ENCODE data around the gene INTS11.

INTS11 gene

DNA sequence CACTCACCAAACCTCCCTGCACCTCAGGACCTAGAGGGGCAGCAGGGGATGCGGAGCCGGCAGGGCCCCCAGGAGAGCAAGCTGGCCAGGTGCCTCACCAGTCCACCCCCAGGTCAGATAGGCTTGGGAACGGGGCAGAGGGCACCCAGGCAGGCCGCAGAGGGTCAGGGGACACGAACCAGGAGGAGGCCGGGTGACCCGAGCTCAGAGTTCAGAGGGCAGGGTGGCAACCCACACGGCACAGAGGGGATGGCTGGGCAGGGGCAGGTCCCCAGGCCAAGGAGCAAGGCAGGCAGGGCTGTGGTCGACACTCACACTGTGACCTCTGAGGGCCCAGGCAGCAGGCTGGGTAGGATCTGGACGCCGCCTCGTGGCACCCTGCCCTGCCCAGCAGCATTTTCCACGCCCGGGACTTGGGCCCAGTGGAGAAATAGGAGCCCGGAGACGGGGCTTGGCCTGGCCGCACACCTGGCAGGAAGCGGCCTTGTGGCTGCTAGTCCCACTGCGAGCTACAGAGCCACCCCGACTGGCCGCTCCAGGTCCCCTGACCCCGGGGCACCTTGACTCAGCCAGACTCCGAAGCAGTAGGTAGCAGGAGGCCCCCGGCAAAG lies 19.5 kb upstream of the INTS11 start:
- DNase-seq = no peak

DNA sequence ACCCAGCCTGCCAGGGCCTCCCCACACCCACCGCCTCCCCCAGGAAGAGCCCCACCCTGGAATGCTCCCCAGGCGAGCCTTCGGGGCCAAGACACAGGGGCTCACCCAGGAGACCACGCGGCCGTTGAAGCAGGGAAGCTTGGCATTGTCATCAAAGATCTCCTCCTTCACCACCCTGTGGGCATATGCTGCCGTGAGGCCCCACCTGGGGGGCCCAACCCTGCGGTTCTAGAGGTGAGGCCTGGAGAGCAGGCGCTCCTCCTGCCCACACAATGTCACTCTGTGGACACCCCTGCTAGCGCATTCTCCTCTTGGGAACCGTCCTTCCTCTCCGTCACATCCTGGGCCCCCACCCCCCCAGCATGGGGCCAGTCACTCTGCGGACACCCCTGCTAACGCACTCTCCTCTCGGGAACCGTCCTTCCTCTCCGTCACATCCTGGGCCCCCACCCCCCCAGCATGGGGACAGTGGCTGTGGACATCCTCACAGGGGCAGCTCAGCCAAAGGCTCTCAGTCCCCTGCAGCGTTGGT lies 18.2 kb upstream of the INTS11 start:
- DNase-seq = no peak

DNA sequence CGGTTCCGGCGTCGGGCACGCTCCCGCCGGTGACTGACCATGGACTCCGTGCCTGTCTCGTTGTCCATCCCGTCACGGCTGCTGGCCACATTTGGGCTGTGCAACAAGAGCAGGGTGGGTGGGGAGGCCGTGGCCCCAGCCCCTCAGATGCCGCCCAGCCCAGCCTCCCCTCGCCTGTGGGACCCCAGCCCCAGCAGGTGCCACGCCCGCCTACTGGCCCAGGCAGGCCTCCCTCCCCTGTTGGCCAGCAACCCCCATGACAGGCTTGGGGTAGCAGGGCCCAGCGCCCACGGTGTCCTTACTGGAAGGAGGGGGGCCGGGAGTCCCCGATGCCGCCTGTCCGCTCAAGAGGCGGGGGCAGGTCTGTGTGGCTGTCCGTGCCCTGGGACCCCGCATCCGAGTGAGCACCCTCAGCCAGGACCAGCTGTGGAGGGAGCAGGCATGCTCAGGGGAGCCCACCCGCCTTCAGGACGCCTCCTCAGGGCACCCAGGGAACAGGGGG lies 17.7 kb upstream of the INTS11 start:
- DNase-seq = no peak

DNA sequence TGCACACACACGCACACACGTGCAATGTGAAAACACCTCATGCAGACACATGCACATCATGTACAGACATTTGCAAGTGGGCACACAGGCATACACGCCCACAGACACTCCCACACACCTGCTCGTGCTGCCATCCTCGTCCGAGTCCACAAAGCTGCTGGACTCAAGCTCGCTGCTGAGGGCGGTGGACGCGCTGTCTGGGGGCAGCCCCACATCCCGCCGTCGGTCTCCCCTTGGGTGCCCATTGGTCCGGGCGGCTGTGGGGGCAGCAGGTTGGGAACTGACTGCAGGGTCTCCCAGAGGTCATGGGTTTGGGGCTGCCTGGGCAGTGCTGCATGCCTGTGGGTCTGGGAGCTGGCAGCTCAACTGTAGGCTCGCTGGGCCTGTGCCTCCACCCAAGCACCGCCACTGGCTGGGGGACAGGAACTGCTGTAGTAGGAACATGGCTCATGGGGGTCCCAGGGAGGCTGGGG lies 17.1 kb upstream of the INTS11 start:
- no peak for DNase-seq

DNA sequence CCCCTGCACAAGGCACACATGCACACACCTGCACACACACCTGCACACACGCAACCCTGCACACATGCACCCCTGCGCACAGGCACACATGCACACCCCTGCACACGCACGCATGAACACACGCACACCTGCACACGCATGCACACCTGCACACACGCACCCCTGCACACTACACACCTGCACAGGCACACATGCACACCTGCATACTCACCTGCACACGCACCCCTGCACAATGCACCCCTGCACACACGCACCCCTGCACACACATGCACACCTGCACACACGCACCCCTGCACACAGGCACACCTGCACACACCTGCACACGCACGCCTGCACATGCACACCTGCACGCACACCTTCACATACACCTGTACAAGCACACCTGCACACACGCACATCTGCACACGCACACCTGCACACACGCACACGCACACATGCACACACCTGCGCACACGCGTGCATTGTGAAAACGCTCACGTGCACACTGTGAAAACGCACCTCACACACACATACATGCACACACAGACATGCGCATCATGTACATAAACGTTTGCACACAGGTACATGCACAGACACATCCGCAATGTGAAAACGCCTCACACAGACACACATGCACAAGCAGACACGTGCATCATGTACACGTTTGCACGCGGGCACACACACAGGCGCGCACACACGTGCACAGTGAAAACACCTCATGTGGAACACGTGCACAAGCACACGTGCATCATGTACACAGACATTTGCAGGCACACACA lies 16.5 kb upstream of the INTS11 start:
- no peak for DNase-seq

DNA sequence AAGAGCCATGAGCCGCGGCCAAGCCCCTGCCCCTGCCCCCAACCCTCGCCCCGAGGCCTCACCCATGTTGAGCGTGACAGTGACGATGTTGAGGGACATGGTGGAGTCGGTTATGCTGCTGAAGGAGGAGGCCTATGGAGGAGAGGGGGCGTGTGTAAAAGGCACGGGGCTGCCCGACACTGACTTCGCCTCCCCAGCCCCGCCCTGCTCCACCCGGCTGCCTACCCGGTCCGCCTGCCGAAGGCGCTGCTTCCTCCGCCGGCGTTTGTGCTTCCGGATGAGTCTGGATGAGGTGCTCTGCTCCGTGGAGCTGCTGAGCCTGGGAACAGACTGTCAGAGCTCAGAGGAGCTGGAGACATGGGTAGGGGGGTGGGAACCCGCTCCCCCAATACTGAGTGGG lies 15.7 kb upstream of the INTS11 start:
- DNase-seq = no peak

DNA sequence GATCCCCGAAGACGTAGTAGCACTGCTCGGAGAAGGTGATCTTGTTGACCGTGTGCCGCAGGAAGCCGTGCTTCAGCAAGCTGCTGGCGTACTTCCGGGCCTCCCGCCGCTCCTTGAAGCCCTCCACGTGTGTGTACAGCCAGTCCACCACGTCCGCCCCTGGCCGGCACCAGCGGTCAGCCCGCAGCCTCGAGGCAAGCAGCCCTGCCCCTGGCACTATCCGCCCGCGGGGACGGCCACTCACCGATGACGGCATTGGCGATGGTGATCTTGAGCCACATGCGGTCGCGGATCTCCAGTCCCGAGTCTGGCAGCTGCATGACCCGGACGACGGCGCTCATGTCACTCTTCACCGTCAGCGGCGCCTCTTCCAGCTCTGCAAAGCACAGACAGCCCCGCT lies 13.8 kb upstream of the INTS11 start:
- DNase-seq = no peak

DNA sequence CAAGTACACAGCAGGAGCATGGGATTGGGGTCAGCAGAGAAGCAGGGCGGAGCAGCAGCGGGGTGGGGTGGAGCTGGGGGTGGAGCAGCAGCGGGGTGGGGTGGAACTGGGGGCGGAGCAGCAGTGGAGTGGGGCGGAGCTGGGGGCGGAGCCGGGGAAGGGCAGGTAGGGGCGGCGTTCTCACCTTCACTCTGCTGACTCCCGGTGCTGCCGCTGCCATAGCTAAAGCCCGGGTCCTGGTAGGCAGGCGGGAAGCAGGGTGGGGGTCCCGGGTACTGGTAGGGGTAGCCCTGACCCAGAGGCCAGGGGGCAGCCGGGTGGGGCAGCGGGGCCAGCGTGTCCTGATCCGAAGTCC lies 13.3 kb upstream of the INTS11 start:
- DNase-seq = peak in 1 of 3 donors; percentile 32

DNA sequence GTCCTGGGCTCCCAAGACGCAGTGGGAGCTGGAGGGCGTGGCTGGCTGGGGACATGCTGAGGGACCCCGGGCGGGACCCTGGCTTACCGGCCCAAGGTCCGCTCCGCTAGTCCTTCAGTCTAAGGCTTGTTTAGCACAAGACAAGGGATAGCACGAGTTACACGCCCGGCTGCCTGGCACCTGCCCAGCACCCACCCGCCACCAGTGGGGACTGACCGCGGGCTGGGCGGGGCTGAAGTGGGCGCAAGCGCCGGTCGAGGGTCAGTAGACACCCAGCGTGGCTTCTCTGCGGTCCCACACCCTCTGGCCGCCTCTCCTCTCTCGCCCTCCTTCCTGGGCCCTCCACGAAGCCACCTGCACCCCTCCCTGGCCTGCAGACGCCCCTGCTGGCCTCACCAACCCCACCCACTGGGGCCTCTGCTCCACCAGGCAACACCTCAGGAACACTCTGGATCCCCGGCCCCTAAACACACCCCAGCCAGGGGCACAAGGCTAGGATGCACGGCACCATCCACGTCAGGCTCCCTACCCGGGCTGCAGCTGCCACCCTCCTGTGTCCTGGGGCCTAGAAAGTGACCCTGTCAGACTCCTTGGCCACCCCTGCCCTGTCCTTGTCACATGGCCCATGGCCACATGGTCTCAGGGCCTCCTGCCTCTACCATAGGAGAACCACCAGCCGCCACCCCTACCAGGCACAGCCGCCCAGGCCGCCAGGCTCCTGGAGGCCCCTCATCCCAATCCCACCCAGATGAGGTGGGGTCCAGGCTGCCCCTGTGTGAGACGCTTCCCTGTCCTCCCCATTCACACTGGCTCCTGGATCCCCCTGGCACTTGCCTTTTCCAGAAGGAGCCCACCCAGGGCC lies 12.7 kb upstream of the INTS11 start:
- DNase-seq = no peak

DNA sequence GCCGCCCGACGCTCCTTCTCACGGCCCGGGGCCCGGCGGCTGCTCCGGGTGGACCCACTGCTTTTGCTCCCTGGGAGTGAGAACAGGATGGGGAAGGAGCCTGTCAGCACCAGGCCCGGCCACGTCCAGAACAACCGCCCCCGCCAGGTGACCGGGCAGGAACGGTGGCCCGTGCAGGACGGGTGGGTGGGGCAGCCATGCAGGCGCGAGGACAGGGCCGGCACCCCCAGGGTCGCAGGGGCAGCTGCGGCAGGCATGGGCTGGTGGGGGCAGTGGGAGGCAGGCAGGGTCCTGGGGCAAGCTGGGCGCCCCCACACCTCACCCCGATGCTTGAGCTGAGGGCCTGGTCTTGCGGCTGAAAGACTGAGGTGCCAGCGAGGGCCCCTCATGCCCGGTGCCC lies 12.0 kb upstream of the INTS11 start:
- no peak for DNase-seq

DNA sequence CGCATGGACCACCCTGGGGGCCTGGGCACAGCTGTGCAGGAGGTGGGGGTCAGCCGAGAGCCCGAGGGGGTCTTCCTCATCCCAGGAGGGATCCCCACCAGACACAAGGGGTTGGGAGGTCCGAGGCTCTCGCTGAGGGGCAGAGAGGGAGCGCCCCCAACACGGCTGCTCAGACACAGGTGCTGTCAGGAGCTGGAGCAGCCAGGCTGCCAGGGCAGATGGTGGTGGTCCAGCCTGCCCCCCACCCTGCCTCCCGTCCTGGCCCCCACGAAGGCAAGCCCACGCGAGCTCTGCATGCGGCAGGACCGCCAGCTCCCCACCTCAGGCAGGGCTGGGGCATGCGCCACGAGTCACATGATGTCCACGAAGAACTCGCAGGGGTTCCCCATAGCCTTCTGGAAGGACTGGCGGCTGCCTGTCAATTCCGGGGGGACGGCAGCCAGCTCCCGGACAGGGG lies 11.4 kb upstream of the INTS11 start:
- no peak for DNase-seq

DNA sequence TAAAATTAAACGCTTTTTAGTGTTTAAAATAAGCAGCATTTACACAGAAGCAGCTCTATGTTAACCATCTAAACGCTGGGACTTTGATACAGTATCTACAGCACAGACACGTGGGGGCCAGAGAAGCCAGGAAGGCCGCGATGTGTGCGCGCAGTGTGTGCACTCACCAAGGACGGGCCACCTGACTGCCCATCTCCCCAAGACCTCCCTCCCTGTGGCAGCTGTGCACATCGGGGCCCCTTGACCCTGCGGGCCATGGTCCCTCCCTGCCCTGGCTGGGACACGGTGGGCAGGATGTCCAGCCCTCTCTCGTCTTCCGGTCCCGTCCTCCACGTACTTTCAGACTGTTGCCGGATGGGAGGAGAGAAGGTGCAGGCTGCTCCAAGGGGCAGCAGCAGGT lies 10.8 kb upstream of the INTS11 start:
- no peak for DNase-seq

DNA sequence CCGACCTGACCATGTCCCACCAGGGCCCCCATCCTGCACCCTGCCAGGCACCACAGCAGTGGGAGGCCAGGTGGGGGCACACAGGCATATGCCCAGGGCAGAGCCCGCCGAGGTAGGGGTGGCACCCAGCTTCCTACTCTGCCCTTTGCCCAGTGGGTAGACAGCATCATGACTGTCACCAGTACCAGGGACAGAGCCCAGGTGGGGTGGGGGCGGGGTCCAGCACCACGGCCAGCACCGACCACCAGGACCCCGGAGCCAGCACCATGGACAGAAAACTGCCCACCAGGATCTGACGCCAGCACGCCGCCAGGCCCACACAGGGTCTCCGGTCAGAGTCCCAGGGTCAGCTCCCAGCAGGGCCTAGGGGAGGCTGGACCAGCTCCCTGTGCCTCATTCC lies 10.4 kb upstream of the INTS11 start:
- no peak for DNase-seq

DNA sequence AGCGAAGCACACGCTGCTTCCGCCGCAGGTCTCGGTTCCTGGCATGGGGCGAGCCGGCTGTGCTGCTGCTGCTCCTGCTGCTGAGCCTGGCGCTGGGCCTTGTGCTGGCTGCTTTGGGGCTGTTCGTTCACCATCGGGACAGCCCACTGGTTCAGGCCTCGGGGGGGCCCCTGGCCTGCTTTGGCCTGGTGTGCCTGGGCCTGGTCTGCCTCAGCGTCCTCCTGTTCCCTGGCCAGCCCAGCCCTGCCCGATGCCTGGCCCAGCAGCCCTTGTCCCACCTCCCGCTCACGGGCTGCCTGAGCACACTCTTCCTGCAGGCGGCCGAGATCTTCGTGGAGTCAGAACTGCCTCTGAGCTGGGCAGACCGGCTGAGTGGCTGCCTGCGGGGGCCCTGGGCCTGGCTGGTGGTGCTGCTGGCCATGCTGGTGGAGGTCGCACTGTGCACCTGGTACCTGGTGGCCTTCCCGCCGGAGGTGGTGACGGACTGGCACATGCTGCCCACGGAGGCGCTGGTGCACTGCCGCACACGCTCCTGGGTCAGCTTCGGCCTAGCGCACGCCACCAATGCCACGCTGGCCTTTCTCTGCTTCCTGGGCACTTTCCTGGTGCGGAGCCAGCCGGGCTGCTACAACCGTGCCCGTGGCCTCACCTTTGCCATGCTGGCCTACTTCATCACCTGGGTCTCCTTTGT lies 9.2 kb upstream of the INTS11 start:
- DNase-seq = no peak

DNA sequence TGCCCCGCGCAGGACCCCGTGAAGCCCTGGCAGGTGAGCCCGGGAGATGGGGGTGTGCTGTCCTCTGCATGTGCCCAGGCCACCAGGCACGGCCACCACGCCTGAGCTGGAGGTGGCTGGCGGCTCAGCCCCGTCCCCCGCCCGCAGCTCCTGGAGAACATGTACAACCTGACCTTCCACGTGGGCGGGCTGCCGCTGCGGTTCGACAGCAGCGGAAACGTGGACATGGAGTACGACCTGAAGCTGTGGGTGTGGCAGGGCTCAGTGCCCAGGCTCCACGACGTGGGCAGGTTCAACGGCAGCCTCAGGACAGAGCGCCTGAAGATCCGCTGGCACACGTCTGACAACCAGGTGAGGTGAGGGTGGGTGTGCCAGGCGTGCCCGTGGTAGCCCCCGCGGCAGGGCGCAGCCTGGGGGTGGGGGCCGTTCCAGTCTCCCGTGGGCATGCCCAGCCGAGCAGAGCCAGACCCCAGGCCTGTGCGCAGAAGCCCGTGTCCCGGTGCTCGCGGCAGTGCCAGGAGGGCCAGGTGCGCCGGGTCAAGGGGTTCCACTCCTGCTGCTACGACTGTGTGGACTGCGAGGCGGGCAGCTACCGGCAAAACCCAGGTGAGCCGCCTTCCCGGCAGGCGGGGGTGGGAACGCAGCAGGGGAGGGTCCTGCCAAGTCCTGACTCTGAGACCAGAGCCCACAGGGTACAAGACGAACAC lies 8.5 kb upstream of the INTS11 start:
- DNase-seq = no peak

DNA sequence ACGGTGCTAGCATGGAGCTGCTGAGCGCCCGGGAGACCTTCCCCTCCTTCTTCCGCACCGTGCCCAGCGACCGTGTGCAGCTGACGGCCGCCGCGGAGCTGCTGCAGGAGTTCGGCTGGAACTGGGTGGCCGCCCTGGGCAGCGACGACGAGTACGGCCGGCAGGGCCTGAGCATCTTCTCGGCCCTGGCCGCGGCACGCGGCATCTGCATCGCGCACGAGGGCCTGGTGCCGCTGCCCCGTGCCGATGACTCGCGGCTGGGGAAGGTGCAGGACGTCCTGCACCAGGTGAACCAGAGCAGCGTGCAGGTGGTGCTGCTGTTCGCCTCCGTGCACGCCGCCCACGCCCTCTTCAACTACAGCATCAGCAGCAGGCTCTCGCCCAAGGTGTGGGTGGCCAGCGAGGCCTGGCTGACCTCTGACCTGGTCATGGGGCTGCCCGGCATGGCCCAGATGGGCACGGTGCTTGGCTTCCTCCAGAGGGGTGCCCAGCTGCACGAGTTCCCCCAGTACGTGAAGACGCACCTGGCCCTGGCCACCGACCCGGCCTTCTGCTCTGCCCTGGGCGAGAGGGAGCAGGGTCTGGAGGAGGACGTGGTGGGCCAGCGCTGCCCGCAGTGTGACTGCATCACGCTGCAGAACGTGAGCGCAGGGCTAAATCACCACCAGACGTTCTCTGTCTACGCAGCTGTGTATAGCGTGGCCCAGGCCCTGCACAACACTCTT lies 7.7 kb upstream of the INTS11 start:
- no peak for DNase-seq

DNA sequence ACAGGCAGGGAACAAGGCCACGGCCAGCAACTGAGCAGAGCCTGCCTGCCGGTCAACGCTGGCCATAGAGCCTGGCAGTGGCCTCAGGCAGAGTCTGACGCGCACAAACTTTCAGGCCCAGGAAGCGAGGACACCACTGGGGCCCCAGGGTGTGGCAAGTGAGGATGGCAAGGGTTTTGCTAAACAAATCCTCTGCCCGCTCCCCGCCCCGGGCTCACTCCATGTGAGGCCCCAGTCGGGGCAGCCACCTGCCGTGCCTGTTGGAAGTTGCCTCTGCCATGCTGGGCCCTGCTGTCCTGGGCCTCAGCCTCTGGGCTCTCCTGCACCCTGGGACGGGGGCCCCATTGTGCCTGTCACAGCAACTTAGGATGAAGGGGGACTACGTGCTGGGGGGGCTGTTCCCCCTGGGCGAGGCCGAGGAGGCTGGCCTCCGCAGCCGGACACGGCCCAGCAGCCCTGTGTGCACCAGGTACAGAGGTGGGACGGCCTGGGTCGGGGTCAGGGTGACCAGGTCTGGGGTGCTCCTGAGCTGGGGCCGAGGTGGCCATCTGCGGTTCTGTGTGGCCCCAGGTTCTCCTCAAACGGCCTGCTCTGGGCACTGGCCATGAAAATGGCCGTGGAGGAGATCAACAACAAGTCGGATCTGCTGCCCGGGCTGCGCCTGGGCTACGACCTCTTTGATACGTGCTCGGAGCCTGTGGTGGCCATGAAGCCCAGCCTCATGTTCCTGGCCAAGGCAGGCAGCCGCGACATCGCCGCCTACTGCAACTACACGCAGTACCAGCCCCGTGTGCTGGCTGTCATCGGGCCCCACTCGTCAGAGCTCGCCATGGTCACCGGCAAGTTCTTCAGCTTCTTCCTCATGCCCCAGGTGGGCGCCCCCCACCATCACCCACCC lies 6.9 kb upstream of the INTS11 start, which contains the start of gene TAS1R3:
Gene TAS1R3 (plus strand): TSS at position 213 of the 898 bp plus-strand sequence. CDS start 66 bp downstream, at position 279.
- DNase-seq = no peak

DNA sequence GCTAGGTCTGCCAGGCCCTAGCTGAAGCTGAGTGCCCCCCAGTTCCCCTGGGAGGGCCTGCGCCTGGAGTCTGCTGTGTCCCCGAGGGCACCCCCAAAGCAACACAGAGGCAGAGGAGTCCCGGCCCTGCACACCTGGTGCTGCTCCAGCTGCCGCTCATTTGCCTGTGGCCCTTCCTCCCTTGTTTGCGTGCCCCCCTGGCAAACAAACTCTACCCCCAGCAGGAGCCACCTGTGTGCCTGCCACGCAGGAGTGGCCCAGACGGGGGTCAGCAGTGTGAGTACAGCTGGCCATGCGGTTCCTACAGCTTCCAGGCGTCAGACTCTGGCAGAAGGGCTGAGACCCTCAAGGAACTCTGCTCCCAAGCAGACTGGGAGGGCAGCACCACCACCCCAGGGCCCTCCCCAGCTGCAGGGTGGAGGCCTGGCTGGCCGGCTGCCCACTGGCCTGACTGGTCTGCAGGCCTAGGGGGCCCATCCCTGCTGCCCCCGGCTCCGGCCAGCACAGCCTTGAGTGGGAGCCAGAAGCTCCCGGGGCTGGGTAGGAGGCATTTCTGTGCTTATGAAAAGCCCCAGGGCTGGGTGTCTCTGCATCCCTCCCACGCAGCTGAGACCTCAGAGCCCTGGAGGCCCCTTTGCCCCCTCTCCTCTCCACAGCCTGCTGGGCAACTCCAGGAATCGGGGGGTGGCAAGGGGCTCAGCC lies 6.1 kb upstream of the INTS11 start:
- DNase-seq = no peak

Measured in suppressor macrophage treated with lipopolysaccharide for 1 hour (primary cell).